Inflammatory macrophage treated with lipopolysaccharide for 1 hour (primary cell): ENCODE data around the gene KRTAP4-11.
"Not testable (repeated sequence)": the region's sequence is repeated elsewhere in the genome, so short reads cannot be mapped to it uniquely, and the experiment has no call there.

Experiments used
- DNase-seq, 2 donors: peaks; one replicate each; pipeline ENCODE4 v3.0.0-alpha.2; 2020 to 2022

KRTAP4-11 gene

DNA sequence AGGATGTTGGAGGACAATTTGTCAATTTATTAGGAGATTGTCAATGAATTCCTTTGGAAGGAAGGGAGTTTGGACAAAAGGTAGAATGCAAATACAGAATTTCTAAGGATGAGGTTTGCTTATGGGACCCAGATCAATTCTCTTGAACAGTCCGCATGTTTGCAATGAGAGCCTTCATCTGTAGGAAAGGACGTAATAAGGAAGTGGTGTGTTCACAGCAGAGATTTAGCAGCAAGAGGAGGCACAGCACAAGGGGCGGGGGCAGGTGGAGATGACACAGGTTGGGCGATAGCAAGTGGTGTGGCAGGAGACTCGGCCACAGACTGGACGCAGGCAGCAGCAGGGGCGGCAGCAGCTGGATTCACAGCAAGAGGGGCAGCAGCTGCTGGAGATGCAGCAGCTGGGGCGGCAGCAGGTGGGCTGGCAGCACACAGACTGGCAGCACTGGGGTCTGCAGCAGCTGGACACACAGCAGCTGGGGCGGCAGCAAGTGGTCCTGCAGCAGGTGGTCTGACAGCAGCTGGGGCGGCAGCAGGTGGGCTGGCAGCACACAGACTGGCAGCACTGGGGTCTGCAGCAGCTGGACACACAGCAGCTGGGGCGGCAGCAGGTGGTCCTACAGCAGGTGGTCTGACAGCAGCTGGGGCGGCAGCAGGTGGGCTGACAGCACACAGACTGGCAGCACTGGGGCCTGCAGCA is 5.3 kb upstream of the KRTAP4-11 start:
- DNase-seq: not testable (repeated sequence)

GRCh38 chr17:41121742-41122141 is 3.6 kb upstream of the KRTAP4-11 start:
- DNase-seq: no peak

DNA sequence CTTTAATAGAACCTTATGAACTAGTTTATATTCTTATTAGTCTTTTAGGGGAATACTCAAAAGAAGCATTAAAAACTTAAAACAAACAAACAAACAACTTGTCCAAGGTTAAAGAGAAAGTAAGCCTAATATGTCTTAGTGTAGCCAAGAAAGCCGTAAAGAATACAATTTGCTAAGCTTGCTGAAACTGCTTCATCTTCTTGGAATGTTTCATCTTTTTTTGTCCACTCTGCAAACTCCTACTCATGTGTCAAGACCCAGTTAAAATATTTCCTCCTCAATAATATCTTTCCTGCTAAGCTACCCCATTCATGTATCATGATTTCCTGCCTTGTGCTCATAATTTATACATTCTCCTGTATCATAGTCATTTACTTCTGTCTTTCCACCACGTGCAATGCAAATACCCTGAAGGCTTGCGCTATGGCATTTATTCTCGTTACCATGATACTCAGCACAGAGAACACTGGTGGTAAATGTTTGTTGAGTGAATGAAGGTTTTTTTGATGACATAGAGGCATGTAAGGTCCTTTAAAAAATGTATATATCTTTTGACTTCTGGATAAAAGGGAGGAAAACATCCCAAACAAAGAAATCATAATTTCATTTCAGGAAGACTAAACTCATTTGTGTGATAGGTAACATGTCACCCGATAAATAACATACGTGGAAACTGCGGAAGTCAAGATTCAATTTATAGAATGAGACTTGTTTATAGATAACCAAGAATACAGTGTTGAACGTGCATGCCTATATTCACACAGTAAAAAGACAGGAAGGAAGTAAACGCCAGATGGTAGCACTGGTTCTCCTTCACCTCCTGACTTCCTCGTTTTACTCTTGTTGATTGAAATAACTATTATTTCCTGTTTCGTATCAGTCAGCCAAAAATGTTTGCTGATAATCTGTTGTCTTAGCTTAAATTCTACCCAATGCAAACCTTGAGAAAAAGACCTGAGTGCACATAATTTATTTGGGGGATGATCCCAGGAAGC is 1.8 kb upstream of the KRTAP4-11 start:
- not testable (repeated sequence) for DNase-seq

- no peak for DNase-seq
Measured at GRCh38 chr17:41118721-41119120, 548 bp upstream of the KRTAP4-11 start.

DNA sequence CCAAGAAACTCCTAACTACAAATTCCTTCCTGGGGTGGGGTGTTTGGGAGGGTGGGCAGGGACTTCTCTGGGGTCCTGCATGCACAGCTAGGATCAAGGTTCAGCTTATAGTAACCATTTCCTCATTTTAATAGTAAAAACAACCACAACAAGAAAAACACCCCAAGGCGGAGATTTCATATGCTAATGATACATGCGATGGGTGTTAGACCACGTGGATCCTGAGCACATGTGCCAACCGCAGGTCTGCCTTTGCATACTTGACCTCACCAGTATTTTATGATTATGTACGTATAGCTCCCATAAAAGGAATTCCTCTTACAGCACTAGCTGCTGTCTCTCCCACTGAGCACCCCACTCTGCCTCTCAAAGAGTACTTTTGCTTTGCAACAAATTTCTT is 1.9 kb downstream of the KRTAP4-11 start:
- DNase-seq: peak; percentile 3 to 20

GRCh38 chr17:41111151-41111885 is 6.9 kb downstream of the KRTAP4-11 start:
- DNase-seq: no peak

- not testable (repeated sequence) for DNase-seq
Measured at GRCh38 chr17:41108728-41109386, 9.3 kb downstream of the KRTAP4-11 start.

- no peak for DNase-seq
Measured at GRCh38 chr17:41107941-41108450, 10.2 kb downstream of the KRTAP4-11 start.

- DNase-seq: not testable (repeated sequence)
Measured at GRCh38 chr17:41105347-41105746, 12.8 kb downstream of the KRTAP4-11 start, which contains the start of gene KRTAP4-9. Gene KRTAP4-9 (plus strand): TSS chr17:41105389. CDS start chr17:41105389, 0 bp downstream.

DNA sequence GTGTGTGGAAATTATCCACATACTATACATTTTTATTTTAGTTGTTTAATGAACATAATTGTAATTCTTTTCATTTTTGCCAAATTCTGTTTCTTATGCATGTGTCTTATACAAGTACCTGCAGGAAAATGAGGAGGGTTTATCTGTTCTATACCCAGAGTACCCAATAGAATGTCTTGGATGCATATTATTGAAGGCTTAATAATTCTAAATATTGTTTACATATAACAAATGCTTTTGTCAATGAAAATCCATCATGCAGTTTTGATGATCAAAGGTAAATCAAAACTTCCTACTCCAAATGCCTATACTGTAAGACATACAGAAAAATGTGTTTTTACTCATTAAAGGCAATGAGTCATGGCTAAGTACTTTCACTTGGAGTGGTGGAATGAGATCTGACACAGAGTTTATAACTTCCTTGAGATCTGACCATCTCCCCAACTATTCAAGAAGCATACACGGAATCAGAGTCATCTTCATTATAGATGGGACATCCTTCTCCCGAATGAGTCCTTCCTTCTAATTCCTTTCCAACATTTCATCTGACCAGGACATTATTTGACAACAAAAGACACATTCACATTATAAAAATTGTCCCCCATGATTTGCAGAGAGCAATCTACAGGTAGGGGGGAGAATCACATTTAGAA is 13.7 kb downstream of the KRTAP4-11 start:
- DNase-seq: not testable (repeated sequence)

- no peak for DNase-seq
Measured at GRCh38 chr17:41103896-41104295, 14.3 kb downstream of the KRTAP4-11 start.

DNA sequence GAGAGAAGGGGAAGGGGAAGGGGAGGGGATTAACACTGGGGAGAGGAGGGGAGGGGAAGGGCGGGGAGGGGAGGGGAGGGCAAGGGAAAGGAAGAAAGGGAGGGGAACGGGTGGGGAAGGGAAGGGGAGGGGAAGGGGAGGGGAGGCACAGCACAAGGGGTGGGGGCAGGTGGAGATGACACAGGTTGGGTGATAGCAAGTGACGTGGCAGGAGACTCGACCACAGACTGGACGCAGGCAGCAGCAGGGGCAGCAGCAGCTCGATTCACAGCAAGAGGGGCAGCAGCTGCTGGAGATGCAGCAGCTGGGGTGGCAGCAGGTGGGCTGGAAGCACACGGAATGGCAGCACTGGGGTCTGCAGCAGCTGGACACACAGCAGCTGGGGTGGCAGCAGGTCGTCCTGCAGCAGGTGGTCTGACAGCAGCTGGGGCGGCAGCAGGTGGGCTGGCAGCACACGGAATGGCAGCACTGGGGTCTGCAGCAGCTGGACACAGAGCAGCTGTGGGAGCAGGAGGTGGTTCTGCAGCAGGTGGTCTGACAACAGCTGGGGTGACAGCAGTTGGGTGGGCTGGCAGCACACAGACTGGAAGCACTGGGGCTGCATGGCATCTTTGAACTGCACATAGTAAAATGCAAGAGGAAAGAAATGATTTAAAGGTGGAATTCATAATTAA is 16.4 kb downstream of the KRTAP4-11 start, which contains the start of gene KRTAP4-16:
Gene KRTAP4-16, minus strand, starts transcription at position 624 of the 674 bp plus-strand sequence. Its CDS starts 0 bp downstream, at position 624.
- DNase-seq: no peak

DNA sequence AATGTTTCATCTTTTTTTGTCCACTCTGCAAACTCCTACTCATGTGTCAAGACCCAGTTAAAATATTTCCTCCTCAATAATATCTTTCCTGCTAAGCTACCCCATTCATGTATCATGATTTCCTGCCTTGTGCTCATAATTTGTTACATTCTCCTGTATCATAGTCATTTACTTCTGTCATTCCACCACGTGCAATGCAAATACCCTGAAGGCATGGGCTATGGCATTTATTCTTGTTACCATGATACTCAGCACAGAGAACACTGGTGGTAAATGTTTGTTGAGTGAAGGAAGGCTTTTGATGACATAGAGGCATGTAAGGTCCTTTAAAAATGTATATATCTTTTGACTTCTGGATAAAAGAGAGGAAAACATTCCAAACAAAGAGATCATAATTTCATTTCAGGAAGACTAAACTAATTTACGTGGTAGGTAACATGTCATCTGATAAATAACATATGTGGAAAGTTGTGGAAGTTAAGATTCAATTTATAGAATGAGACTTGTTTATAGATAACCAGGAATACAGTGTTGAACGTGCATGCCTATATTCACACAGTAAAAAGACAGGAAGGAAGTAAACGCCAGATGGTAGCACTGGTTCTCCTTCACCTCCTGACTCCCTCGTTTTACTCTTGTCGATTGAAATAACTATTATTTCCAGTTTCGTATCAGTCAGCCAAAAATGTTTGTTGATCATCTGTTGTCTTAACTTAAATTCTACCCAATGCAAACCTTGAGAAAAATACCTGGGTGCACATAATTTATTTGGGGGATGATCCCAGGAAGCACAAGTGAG is 18.3 kb downstream of the KRTAP4-11 start:
- not testable (repeated sequence) for DNase-seq

DNA sequence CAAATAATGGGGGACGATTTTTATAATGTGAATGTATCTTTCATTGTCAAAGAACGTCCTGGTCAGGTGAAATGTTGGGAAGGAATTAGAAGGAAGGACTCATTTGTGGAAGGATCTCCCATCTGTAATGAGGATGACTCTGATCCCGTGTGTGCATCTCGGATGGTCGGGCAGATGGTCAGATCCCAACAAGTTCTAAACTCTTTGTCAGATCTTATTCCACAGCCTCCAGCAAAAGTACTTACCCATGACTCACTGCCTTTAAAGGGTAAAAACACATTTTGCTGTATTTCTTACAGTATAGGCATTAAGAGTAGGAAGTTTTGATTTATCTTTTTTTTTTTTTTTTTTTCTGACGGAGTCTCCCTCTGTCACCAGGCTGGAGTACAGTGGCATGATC is 19.7 kb downstream of the KRTAP4-11 start:
- no peak for DNase-seq

DNA sequence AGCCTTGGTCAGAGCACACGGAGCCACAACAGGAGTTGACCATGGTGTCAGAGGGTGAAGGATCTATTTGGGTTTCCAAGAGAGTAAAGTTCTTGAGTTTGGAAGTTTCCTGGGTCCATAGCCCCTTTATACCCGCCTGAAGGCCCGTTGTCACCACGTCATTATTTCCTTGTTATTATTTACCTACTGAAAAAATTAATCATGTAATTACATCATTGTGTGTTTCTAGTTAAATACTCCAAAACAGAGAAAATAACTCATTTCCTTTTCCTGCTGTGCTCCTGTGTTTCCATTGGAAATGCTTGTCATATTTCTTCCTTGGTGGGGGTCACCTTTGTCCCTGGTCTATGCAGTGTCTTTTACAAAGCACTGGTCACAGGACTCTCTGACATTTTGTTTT is 20.1 kb downstream of the KRTAP4-11 start, which contains the start of gene KRTAP4-8:
Gene KRTAP4-8, minus strand, starts transcription at position 101 of the 400 bp plus-strand sequence. Its CDS starts 58 bp downstream, at position 43.
- DNase-seq: no peak

DNA sequence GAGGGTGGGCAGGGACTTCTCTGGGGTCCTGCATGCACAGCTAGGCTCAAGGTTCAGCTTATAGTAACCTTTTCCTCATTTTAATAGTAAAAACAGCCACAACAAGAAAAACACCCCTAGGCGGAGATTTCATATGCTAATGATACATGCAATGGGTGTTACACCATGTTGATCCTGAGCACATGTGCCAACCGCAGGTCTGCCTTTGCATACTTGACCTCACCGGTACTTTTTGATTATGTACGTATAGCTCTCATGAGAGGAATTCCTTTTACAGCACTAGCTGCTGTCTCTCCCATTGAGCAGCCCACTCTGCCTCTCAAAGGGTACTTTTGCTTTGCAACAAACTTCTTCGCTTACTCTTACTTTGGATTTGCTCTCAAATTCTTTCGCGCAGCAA is 22.1 kb downstream of the KRTAP4-11 start:
- DNase-seq: no peak

DNA sequence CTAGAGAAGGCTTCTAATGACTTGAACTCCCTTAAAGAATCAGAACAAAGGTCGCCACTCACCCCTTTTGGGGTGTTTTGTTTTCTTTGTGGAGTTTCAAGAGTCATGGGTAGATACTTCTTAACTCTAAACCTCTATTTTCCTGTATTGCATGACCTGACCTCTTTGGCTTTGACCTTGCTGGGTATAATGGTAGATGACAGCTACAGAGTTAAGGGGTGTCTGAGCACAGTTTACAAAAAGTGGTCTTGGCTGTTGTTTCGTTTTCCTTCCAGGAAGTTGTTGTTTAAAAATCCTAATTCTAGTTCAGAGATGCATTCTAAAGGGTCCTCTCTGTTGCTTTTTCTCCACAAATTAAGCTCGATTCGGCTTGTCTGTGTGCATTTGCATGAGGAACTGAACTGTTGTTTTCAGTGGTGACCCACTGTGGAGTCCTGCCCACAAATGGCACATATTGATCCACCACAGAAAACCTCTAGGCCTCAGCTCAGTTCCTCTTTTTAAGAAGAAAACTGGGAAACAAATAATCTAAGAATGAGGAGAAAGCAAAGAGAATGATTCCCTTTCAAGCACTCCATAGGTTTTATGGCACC is 29.3 kb downstream of the KRTAP4-11 start:
- DNase-seq: not testable (repeated sequence)

DNA sequence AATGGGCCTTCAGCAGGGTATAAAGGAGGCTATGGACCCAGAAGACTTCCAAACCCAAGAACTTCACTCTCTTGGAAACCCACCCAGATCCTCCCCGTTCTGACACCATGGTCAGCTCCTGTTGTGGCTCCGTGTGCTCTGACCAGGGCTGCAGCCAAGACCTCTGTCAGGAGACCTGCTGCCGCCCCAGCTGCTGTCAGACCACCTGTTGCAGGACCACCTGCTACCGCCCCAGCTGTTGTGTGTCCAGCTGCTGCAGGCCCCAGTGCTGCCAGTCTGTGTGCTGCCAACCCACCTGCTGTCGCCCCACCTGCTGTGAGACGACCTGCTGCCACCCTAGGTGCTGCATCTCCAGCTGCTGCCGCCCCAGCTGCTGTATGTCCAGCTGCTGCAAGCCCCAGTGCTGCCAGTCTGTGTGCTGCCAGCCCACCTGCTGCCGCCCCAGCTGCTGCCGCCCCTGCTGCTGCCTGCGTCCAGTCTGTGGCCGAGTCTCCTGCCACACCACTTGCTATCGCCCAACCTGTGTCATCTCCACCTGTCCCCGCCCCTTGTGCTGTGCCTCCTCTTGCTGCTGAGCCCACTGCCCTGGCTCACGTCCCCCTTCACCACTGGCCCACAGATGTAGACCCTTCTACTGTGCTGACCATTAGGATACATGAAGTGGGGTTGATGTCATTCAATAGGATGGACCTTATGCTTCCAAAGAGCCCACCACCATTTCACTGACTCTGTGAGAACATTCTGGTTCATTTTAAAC is 33.9 kb downstream of the KRTAP4-11 start, which contains the start of gene KRTAP4-7:
Gene KRTAP4-7, plus strand, starts transcription at position 51 of the 757 bp plus-strand sequence. Its CDS starts 57 bp downstream, at position 108.
- not testable (repeated sequence) for DNase-seq
